Stimulated activated CD4-positive, alpha-beta T cell treated with anti-CD3 and anti-CD28 coated beads, Interleukin-12 subunit alpha, Interleukin-12 subunit beta, amount 100 ng/mL, for 4 hours (primary cell): ENCODE measurements around the gene EEFSEC.
A peak's percentile ranks its signal among the peaks of the same experiment; 100 is the strongest.

Experiments used
- DNase-seq: peaks from one replicate; pipeline ENCODE4 v3.0.0-alpha.2; 2020

The EEFSEC gene

GRCh38 chr3:128432971-128433836 is 279.9 kb downstream of the EEFSEC start:
- no peak for DNase-seq

GRCh38 chr3:128433837-128434165 is 280.5 kb downstream of the EEFSEC start:
- no peak for DNase-seq

GRCh38 chr3:128434524-128434923 is 281.2 kb downstream of the EEFSEC start:
- DNase-seq, result no peak

GRCh38 chr3:128435058-128435457 is 281.8 kb downstream of the EEFSEC start:
- DNase-seq, result no peak

GRCh38 chr3:128435561-128435960 is 282.3 kb downstream of the EEFSEC start:
- no peak for DNase-seq

GRCh38 chr3:128436214-128436613 is 282.9 kb downstream of the EEFSEC start:
- DNase-seq, result no peak

GRCh38 chr3:128438488-128439072 is 285.3 kb downstream of the EEFSEC start:
- no peak for DNase-seq

GRCh38 chr3:128439226-128439625 is 285.9 kb downstream of the EEFSEC start:
- no peak for DNase-seq

- no peak for DNase-seq
These were observed 288.8 kb downstream of the EEFSEC start for GRCh38 chr3:128442070-128442469.

- no peak for DNase-seq
These were observed 289.7 kb downstream of the EEFSEC start for GRCh38 chr3:128442949-128443348.

GRCh38 chr3:128443771-128444170 is 290.5 kb downstream of the EEFSEC start:
- no peak for DNase-seq

GRCh38 chr3:128445357-128445756 is 292.1 kb downstream of the EEFSEC start:
- no peak for DNase-seq

- DNase-seq, result no peak
These were observed 293.5 kb downstream of the EEFSEC start for GRCh38 chr3:128446821-128447220.

GRCh38 chr3:128447561-128448013 is 294.3 kb downstream of the EEFSEC start:
- peak; percentile 23 for DNase-seq

- no peak for DNase-seq
These were observed 295.2 kb downstream of the EEFSEC start for GRCh38 chr3:128448491-128448890.

- no peak for DNase-seq
These were observed 295.9 kb downstream of the EEFSEC start for GRCh38 chr3:128449111-128449638.

GRCh38 chr3:128452120-128452519 is 298.8 kb downstream of the EEFSEC start:
- no peak for DNase-seq

- DNase-seq, result no peak
These were observed 299.5 kb downstream of the EEFSEC start for GRCh38 chr3:128452678-128453275.

- DNase-seq, result no peak
These were observed 300.4 kb downstream of the EEFSEC start for GRCh38 chr3:128453501-128454309.

GRCh38 chr3:128454310-128454618 is 301.0 kb downstream of the EEFSEC start:
- no peak for DNase-seq

GRCh38 chr3:128455116-128455515 is 301.8 kb downstream of the EEFSEC start:
- DNase-seq, result no peak

GRCh38 chr3:128455786-128456748 is 302.8 kb downstream of the EEFSEC start:
- DNase-seq, result no peak
